GM12878 (cell line): ENCODE measurements around the gene POU6F2.

Experiments
- ATF3 ChIP-seq: IDR thresholded peaks from 2 replicates; pipeline ENCODE4 v1.6.1; 2011; ENCODE audit warnings: low read depth, mild to moderate bottlenecking, low read length, moderate library complexity, borderline replicate concordance; ENCODE audit errors: extremely low read depth
- CTCF ChIP-seq, 3 experiments: IDR thresholded peaks in 2 of 3; conservative IDR thresholded peaks in 1 of 3; 2 replicates each; pipeline ENCODE4 v1.5.1; 2011; ENCODE audit warnings: low read depth in 3 of 3, low read length in 3 of 3, mild to moderate bottlenecking in 3 of 3, control low read depth in 2 of 3, moderate library complexity in 2 of 3, inconsistent platforms in 1 of 3, mixed read lengths in 1 of 3; ENCODE audit not compliant: control insufficient read depth in 2 of 3, insufficient read depth in 1 of 3; ENCODE audit errors: extremely low read depth in 1 of 3
- EZH2 ChIP-seq: IDR thresholded peaks from 2 replicates; pipeline ENCODE4 v1.6.1; 2012; ENCODE audit warnings: low read depth, mild to moderate bottlenecking, control low read depth, inconsistent platforms, low read length, borderline replicate concordance; ENCODE audit not compliant: control insufficient read depth
- MXI1 ChIP-seq: fragments of 150-350 bp; IDR thresholded peaks from 2 replicates; pipeline ENCODE4 v1.6.1; 2011; ENCODE audit warnings: low read depth, mild to moderate bottlenecking, inconsistent platforms, low read length, improper control_type of control experiment
- RAD21 ChIP-seq: IDR thresholded peaks from 2 replicates; pipeline ENCODE4 v1.6.1; 2011; ENCODE audit warnings: mild to moderate bottlenecking, low read depth, low read length, moderate library complexity; ENCODE audit not compliant: insufficient read depth
- REST ChIP-seq: IDR thresholded peaks from 2 replicates; pipeline ENCODE4 v1.6.1; 2012; ENCODE audit warnings: mild to moderate bottlenecking, low read depth, low read length
- RFX5 ChIP-seq: IDR thresholded peaks from 2 replicates; pipeline ENCODE4 v1.6.1; 2011; ENCODE audit warnings: low read depth, low read length, improper control_type of control experiment
- SIN3A ChIP-seq: IDR thresholded peaks from 2 replicates; pipeline ENCODE4 v1.6.1; 2012; ENCODE audit warnings: low read depth, low read length, improper control_type of control experiment
- STAT3 ChIP-seq: IDR thresholded peaks from 2 replicates; pipeline ENCODE4 v1.6.1; 2011; ENCODE audit warnings: low read depth, low read length, improper control_type of control experiment
- ZBTB33 ChIP-seq: fragments of 450-650 bp; IDR thresholded peaks from 2 replicates; pipeline ENCODE4 v1.6.1; 2017; ENCODE audit warnings: mild to moderate bottlenecking
- ZZZ3 ChIP-seq: IDR thresholded peaks from 2 replicates; pipeline ENCODE4 v1.6.1; 2011; ENCODE audit warnings: low read depth; ENCODE audit not compliant: control insufficient read depth, insufficient read length

GRCh38 chr7:39301543-39301942 lies 323.8 kb downstream of the POU6F2 start:
- no peak for TF ChIP-seq REST
- no peak for TF ChIP-seq ATF3
- no peak for TF ChIP-seq RAD21
- TF ChIP-seq RFX5, result no peak
- no peak for TF ChIP-seq STAT3
- no peak for TF ChIP-seq EZH2
- TF ChIP-seq CTCF (IDR thresholded peaks at IDR 0.05 in 2 of 3, conservative IDR thresholded peaks at IDR 0.05 in 1 of 3; ENCODE audit: control insufficient read depth in 2 of 3, extremely low read depth in 1 of 3, insufficient read depth in 1 of 3, low read depth in 3 of 3, low read length in 3 of 3), result no peak
- TF ChIP-seq ZBTB33, result no peak
- TF ChIP-seq ZZZ3, result no peak
- TF ChIP-seq SIN3A, result no peak
- no peak for TF ChIP-seq MXI1
